Mammary epithelial cell (primary cell): ENCODE results near the gene TOLLIP.

Source experiments
- CTCF ChIP-seq, 2 donors: IDR thresholded peaks in 1 of 2; conservative IDR thresholded peaks in 1 of 2; 2 replicates each; pipeline ENCODE4 v1.5.1; 2011 to 2012; ENCODE audit warnings: inconsistent platforms in 2 of 2, low read length in 2 of 2, mild to moderate bottlenecking in 2 of 2, control low read depth in 1 of 2, low read depth in 1 of 2; ENCODE audit not compliant: insufficient read depth in 1 of 2; ENCODE audit errors: extremely low read depth in 1 of 2
- EZH2 ChIP-seq: IDR thresholded peaks from 2 replicates; pipeline ENCODE4 v1.6.1; 2012; ENCODE audit warnings: low read length, inconsistent platforms, borderline replicate concordance

GRCh38 chr11:1310318-1310687 is 871 bp upstream of the TOLLIP start:
- TF ChIP-seq CTCF (conservative IDR thresholded peaks at IDR 0.05 in 1 of 2, IDR thresholded peaks at IDR 0.05 in 1 of 2; ENCODE audit: extremely low read depth in 1 of 2, insufficient read depth in 1 of 2, low read depth in 1 of 2, low read length in 2 of 2) (no peak), EZH2 (no peak)
